GM19468 (cell line): Measurements from ENCODE around the gene WDR18.

ENCODE experiments used
- ATAC-seq: cut with Tn5 transposase; IDR thresholded peaks from one replicate; pipeline ENCODE4 v1.9.1; 2021; ENCODE audit warnings: mild to moderate bottlenecking, moderate library complexity, moderate number of reproducible peaks; ENCODE audit not compliant: unreplicated experiment; ENCODE audit errors: extremely low read depth

Gene WDR18

DNA sequence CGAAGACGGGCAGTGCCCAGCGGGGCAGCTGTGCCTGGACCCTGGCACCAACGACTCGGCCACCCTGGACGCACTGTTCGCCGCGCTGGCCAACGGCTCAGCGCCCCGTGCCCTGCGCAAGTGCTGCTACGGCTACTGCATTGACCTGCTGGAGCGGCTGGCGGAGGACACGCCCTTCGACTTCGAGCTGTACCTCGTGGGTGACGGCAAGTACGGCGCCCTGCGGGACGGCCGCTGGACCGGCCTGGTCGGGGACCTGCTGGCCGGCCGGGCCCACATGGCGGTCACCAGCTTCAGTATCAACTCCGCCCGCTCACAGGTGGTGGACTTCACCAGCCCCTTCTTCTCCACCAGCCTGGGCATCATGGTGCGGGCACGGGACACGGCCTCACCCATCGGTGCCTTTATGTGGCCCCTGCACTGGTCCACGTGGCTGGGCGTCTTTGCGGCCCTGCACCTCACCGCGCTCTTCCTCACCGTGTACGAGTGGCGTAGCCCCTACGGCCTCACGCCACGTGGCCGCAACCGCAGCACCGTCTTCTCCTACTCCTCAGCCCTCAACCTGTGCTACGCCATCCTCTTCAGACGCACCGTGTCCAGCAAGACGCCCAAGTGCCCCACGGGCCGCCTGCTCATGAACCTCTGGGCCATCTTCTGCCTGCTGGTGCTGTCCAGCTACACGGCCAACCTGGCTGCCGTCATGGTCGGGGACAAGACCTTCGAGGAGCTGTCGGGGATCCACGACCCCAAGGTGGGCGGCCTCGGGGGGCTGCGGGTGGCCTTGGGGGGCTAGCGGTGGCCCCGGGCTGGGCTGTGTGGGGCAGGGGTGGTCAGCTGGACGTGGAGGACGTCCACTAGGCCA lies 20.9 kb downstream of the WDR18 start:
- no peak for ATAC-seq

DNA sequence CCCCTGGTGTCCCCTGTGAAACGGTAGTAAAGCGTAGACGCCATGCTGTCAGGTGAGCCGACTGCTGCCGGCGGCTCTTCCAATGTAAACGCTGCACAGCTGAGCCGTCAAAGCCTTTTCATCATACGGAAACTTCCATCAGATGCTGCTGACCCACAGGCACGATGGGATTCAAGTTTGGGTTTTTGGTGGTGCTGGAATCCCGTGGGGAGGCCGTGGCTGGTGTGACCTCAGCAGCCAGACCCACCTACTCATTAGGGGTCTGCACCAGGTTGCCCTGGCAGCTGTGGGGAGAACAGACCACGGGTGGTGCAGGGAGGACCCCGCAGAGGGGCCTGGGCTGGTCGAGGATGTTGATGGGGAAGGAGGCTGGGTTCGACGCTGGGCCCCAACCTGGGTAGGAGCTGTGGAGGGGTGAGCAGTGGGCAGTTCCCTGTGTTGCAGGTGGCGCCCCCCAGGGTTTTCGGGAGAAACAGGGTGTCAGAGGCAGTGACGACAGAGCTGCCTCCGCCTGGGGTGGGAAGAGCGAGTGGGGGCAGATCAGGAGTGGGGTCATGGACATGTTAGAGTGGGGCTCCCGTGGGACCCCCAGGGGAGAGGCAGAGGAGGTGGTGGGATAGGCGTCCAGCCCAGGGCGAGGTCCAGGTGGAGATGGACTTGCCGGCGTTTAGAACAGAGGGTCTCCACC lies 22.7 kb downstream of the WDR18 start:
- ATAC-seq, result no peak

DNA sequence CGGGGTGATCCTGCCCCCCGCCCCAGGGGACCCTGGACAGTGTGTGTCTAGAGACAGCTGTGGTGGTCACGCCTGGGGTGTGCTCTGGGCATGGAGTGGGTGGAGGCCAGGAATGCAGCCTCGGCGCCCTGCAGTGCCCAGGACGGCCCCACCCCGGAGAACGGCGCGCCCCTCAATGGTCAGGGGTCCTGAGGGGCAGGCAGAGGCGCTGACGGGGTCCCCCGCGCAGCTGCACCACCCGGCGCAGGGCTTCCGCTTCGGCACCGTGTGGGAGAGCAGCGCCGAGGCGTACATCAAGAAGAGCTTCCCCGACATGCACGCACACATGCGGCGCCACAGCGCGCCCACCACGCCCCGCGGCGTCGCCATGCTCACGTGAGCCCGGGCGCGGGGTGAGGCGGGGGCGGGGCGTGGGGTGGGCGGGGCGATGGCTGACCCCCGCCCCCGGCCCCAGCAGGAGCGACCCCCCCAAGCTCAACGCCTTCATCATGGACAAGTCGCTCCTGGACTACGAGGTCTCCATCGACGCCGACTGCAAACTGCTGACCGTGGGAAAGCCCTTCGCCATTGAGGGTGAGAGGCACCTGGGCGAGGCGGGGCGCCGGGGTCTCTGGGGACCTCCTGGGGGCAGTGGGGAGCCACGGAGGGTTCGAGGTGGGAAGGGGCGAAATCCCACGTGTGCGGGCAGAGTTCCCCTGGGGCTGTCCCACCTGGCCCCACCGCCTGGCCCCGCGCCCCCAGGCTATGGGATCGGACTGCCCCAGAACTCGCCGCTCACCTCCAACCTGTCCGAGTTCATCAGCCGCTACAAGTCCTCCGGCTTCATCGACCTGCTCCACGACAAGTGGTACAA lies 23.5 kb downstream of the WDR18 start:
- no peak for ATAC-seq

DNA sequence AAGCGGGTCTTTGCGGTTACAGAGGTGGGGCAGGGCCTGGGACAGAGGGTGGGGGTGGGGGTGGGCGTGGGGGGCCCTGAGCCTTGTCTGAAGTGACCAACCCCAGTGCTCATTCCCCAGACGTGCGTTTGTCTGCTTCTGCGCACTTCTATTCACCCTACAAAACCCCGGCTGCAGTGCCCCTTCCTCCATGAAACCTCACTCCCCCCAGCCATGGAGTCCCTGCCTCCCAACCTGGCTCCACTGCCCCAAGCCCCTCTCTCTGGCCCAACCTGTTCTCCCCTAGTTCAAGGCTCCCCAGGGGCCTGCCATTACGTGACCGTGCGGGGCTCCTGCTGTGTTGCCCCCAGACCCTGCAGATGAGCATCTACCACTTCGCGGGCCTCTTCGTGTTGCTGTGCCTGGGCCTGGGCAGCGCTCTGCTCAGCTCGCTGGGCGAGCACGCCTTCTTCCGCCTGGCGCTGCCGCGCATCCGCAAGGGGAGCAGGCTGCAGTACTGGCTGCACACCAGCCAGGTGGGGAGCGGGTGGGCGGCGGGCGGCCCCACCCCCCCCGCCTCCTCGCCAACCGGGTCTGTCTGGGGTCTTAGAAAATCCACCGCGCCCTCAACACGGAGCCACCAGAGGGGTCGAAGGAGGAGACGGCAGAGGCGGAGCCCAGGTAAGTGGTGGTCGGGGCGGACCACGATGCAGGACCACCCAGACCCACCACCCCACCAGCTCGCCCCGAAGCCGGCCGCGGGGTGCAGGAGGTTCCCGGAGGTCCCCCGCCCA lies 24.3 kb downstream of the WDR18 start:
- no peak for ATAC-seq

DNA sequence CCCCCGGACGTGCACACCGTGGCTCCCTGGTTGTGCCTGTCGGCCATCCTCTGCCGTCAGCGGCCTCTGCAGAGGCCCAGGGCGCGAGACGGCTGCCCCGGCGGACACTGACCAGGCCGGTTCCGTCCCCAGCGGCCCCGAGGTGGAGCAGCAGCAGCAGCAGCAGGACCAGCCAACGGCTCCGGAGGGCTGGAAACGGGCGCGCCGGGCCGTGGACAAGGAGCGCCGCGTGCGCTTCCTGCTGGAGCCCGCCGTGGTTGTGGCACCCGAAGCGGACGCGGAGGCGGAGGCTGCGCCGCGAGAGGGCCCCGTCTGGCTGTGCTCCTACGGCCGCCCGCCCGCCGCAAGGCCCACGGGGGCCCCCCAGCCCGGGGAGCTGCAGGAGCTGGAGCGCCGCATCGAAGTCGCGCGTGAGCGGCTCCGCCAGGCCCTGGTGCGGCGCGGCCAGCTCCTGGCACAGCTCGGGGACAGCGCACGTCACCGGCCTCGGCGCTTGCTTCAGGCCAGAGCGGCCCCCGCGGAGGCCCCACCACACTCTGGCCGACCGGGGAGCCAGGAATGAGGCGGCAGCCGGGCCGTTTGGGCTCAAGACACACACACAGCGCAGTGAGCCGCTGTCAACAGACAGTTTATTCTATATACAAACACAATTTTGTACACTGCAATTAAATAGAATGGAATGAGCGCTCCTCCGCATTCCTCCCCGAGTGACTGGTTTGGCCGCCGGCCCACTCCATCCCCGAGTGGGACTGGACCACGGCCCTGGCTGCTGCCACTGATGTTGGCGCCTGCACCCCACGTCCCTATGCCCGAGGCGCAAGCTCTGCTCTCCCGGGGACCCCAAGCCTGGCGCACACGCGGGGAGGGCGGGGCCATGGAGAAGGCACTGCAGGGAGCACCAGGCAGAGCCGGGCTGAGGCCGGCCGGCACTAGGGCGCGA lies 25.2 kb downstream of the WDR18 start:
- no peak for ATAC-seq

DNA sequence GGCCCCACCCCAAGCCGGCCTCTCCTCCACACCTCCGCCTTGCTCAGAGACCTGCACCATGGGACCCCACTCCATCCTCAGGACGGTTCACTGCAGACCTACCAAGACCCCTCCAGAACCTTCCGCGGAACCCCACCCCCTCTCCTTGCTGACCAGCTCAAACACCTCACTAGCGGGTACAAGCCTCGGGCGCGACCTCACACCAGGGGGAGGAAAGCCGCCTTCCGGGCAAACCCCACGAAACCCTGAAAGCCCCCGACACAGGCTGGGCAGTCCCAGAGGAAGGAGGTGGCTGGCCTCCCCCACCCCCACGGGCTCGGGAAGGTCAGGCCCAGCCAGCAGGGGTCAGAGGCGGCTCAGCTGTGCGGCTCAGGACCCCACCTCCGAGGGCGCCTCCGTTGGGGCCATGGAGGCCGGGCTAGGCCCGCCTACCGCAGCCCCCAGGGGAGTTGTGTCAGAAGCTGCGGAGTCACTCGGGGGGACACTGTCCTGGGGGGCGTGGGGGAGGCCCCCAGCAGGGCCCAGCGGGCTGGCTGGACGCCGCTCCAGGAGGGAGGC lies 25.9 kb downstream of the WDR18 start:
- ATAC-seq, result no peak

DNA sequence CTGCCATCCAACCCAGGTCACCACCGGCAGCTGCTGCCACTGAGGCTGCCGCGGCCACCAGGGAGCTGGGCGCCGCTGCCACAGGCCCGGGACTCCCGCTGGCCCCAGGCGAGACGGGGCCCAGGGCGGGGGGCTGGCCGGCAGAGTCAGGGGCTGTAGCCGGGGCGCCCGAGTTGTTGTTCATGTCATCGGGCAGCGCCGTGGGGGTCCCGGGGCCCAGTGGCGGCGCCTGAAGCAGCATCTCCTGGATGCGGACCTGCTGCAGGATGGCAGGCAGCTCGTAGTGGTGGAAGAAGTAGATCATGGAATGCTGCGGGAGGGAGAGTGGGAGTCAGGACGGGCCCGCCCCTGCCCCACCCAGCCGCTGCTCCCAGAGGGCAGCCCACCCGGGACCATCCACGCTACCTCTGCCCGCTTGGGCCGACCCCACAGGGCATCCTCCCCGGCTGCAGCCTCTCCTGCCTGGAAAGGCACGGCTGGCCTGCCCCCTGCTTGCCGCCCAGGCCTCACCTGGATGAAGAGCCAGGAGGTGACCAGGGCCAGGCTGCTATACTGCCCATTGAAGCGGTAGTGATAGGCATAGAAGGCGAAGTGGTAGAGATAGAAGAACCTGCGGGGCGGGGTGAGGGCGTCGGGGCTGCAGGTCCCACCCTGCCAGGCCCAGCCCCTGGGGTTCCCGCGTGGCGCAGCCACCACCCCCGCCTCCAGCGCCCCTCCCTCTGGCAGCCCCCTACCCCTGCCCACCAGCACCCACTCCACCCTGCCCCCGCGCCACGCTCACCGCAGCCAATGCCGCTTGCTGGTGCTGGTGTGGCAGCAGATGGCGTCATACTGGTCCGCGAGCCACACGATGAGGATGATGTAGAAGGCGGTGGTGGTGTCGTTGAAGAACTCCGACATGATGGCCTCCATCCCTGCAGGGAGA lies 26.7 kb downstream of the WDR18 start:
- ATAC-seq, result no peak

DNA sequence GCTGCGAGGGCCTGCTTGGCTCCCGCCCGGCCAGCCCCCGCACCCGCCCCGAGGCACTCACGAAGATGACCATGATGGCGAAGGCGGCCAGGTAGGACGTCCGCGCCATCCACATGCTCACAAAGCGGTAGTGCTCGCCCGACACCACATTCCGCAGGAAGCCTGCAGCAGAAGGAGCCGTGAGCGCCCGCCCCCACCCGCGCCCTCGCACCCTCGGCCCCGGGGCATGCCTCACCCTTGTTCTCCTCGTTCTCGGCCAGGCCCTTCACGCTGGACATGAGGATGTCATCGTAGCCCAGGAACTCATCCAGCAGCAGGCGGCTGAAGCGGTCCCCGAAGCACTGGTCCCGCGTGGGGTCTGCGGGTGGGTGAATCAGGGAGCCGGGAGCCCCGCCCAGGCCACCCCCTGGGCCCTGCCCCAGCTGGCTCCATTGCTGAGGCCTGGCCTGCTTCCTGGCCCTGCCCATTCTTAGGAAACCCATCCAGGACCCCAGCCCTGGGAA lies 27.7 kb downstream of the WDR18 start:
- no peak for ATAC-seq

DNA sequence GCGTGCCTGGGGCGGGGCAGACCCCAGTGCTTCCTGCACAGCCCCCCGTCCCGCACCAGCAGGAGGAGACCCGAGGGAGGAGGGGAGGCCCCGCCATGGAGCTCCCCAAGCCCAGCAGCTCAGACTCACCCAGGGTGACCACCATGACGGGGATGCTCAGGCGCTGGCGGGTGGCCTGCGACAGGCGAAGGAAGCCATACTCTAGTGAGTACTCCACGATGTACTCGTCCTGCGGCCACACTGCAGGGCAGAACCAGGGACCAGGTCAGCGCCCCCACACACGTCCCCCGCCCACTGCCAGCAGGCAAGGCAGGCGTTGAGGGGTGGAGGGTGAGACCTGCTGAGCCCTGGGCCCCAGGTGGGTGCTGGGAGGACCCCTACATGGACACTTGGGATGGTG lies 28.2 kb downstream of the WDR18 start:
- no peak for ATAC-seq

DNA sequence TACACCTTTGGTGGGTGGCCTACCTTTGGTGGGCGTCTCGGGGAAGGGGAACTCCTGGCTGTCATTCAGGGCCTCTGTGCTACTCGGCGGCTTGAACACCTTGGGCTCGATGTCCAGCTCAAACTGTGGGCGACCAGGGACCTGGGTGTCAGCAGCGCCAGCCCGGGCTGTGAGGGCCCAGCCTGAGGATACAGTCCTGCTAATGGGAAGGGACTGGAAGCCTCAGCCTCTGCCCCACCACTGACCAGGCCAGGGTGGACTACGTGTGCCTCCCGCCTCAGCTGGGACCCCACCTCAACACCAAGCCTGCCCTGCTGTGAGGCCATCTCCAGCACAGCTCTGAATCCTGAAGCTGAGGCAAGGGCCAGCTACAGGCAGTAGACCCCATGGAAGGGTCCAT lies 29.1 kb downstream of the WDR18 start:
- ATAC-seq, result no peak

DNA sequence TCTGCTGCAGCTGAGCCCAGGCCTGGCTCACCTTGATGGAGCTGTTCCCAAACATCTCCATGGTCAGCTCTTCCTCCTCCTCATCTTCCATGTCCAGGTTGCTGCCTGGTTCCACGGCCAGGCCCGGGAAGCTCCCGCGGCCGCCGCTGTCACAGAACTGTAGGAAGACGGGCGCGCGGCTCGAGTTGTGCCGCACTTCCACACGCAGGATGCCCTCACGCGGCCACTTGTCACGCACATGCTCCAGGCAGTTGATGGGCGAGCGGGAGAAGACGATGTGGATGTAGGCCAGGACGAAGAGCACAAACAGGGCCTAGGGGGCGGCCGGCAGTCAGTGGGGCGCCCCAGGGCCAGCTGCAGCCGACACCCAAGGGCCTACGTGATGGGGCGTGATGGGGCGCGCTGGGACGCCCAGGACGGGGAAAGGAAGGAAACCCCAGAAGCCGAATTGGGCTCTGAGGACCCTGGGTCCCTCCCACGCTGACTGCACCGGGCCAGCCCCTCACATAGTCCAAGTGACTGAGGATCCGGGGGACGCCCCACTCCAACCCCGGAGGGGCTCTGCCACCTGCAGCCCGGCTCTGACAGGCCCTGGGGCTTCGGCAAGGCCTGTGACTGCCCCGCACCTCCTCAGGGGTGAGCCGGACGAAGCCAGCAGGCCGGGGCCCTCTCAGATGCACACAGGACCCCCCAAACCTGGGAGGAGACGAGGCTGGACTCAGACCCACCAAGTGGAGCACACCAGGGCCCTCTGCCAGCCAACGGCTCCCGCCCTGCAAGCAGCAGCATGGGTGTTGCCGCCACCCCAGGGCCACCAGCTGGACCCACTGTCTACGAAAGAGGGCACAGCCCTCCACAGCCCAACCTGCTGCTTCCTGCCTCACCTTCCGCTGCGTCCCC lies 30.3 kb downstream of the WDR18 start:
- ATAC-seq, result no peak

DNA sequence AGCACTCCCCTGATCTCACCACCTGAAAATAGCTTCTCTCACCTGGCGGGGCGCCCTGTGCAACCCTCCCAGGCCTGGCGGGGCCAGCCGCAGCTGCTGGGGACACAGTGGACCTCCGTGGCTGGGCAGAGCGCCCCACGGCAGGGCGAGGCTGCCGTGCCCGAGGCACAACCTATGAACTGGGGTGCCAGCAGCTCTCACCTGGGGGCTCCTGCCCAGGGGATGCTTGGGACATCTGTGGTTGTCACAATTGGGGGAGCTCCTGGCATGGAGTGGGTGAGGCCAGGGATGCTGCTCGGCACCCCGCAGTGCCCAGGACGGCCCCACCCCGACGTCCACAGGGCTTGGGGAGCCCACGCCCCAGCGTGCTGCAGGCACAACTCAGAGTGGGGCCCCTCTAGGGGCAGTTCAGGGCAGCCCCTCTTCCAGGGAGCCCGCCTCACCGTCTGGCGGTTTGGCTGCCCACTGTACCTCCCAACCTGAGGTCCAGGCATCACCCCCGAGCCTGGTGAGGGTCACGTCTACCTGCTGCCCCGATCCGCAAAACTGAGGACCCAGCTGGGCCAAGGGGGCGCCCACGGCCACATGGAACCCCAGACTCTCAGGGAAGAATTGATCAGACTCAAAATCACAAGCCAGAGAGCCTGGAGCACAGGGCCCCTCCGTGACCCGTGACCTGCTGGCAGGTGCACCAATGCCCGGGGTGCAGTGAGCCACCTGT lies 31.1 kb downstream of the WDR18 start:
- ATAC-seq, result no peak

DNA sequence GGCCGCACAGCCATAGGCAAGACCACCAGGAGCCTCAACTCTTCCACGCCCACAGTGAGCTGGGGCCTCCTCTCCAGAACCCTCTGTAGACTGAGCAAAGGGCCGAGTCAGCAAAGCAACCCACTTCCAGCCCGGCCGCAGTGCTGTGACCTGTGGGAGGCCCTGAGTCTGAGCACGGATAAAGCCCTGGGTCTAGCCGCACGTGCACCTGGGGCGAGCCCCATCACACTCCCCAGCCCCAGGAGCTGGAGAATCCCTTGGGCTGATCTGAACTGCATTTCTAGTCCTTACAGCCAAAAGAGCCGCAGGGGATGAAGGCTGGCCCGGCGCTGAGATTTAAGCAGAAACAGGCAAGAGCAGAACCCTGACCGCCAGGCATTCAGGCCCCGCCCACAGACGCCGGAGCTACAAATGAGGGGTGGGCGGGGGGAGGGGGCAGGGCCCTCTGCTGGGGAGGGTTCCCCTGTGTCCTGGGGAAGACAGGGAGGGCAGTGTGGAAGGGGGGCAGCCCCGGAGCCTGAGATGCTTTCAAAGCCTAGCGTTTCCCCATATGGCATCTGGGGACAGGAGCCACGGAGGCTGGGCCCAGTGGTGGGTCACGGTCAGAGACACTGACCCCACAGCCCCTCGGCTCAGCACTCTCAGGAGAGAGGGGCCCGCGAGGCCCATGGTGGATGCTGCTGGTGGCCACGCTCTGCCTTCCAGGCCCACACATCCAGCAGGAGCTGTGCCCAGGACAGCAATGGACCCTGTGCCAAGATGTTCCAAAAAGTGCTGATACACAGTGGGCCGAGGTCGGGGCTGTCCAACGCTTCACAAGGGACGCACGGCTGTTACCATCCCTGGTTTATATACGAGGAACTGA lies 31.9 kb downstream of the WDR18 start:
- no peak for ATAC-seq

DNA sequence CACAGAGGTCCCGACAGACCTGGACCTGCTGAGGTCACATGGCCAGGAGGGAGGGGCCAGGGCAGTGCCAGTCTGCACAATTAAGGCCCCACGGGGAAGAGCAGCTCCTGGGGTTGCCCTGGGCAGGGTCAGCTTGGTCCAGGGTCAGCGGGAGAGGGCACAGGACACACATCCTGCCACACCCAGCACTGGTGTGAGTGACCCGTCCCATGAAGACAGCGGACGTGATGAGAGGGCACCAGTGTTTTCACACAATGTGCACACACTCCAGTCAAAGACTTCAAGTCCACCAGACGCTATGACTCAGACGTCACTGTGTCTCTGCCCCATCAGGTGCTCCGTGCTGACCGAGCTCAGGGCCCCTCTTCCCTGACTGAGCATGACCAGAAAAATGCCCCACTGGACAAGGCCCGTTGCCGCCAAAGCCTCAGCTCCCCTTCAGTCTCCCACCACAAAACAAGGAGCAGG lies 32.5 kb downstream of the WDR18 start:
- ATAC-seq, result no peak
